GM21825 (cell line): ENCODE measurements around the gene ZNF213.

Experiments
- ATAC-seq: cut with Tn5 transposase; IDR thresholded peaks from one replicate; pipeline ENCODE4 v1.9.1; 2021; ENCODE audit warnings: mild to moderate bottlenecking, moderate library complexity; ENCODE audit not compliant: unreplicated experiment

The ZNF213 gene

DNA sequence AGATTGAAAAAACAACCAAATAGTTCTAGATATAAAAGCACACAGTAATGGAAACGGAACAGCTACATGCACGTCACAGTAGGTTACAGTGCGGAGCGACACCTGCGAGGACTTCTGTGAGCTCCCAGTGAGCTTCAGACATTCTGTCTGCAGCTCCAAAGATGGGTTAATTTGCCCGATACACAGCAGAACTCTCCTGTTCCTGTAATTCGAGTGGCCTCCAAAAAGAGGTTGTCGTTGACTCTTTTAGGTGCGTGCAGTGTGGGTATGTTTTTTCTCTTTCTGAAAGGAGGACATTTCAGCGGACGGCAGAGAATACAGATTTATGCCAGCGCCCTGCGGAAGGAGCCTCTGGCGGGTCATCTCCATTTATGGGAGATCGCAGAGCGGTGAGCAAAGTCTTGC is 56.1 kb downstream of the ZNF213 start:
- no peak for ATAC-seq
